Lower leg skin (tissue), 4 donors: ENCODE data around the gene KPNA1. TPM values are rescaled to one million over a fixed set of nuclear protein-coding genes. Genes with fewer than 3 reads are reported as not detected.

Source experiments
- DNase-seq, 2 donors: peaks; one replicate each; pipeline ENCODE4 v3.0.0-alpha.2; 2019; ENCODE audit warnings: low spot score in 2 of 2
- H3K4me3 ChIP-seq: fragments of 200-600 bp; sonication (generic); 2 replicates; pipeline ENCODE4 v1.5.1; 2017; ENCODE audit warnings: mild to moderate bottlenecking, low read depth; ENCODE audit not compliant: poor library complexity, severe bottlenecking
- CTCF ChIP-seq, 3 donors: fragments of 450-650 bp; IDR thresholded peaks; one replicate each; pipeline ENCODE4 v1.5.1; 2016; ENCODE audit warnings: antibody characterized with exemption in 3 of 3, mild to moderate bottlenecking in 3 of 3, moderate library complexity in 2 of 3
- POLR2A ChIP-seq, 2 donors: fragments of 450-650 bp; IDR thresholded peaks; one replicate each; pipeline ENCODE4 v1.6.1; 2016 to 2017; ENCODE audit warnings: antibody characterized with exemption in 2 of 2, mild to moderate bottlenecking in 1 of 2, moderate library complexity in 1 of 2
- WGBS, 2 donors: methylation state at CpG; one replicate each; pipeline ENCODE4 v1.1.5; 2018; 5-methylcytosine and 5-hydroxymethylcytosine counted together
- intact Hi-C: fragments of 100-400 bp; cut with DNase I; formaldehyde crosslinking; loops from one replicate; pipeline ENCODE4 v1.15.0; 2023; ENCODE audit warnings: low total_unique reads
- total RNA-seq, 4 donors: library from RNA; depleted of rRNA; stranded (reverse); fragments of >200 nt; gene quantifications; one replicate each; pipeline ENCODE4 v1.1.0, GENCODE V29; 2016

The KPNA1 gene
- total RNA-seq, 4 donors from 2014 or later = 21.4 to 41.3 (median 27.6) TPM

- WGBS, 2 donors = 90 to 100% methylated on average over 1 of the region's 1 CpG
- intact Hi-C loops = no loop called here
- no peak overlapping the region for H3K4me3 ChIP-seq
- no peak for TF ChIP-seq POLR2A (IDR thresholded peaks at IDR 0.05)
- TF ChIP-seq CTCF (IDR thresholded peaks at IDR 0.05) = no peak
- no peak for DNase-seq
Observed at GRCh38 chr3:122397201-122397600, 117.5 kb downstream of the KPNA1 start.

GRCh38 chr3:122396511-122396910, 118.2 kb downstream of the KPNA1 start:
- DNase-seq = no peak
- intact Hi-C loops = no loop called here
- H3K4me3 ChIP-seq = no peak overlapping the region
- TF ChIP-seq POLR2A (IDR thresholded peaks at IDR 0.05) = no peak

GRCh38 chr3:122395582-122395981, 119.2 kb downstream of the KPNA1 start:
- DNase-seq = no peak
- TF ChIP-seq CTCF (IDR thresholded peaks at IDR 0.05) (no peak), POLR2A (IDR thresholded peaks at IDR 0.05) (no peak)
- no peak overlapping the region for H3K4me3 ChIP-seq
- WGBS, 2 donors = 57% methylated on average over 3 of the region's 3 CpGs
- intact Hi-C loops = no loop called here

- intact Hi-C loops = no loop called here
- TF ChIP-seq CTCF (IDR thresholded peaks at IDR 0.05) = no peak
- TF ChIP-seq POLR2A (IDR thresholded peaks at IDR 0.05) = no peak
- no peak for DNase-seq
- 57 to 69% methylated on average over 1 of the region's 1 CpG for WGBS, 2 donors
- no peak overlapping the region for H3K4me3 ChIP-seq
Observed at GRCh38 chr3:122394173-122394572, 120.6 kb downstream of the KPNA1 start.

GRCh38 chr3:122392868-122393844, 121.6 kb downstream of the KPNA1 start:
- no peak for DNase-seq
- TF ChIP-seq CTCF (IDR thresholded peaks at IDR 0.05) (no peak), POLR2A (IDR thresholded peaks at IDR 0.05) (no peak)
- 39 to 47% methylated on average over 2 of the region's 2 CpGs for WGBS, 2 donors
- intact Hi-C loops = no loop called here
- H3K4me3 ChIP-seq = no peak overlapping the region

- intact Hi-C loops = no loop called here
- 61 to 89% methylated on average over 2 of the region's 2 CpGs for WGBS, 2 donors
Observed at GRCh38 chr3:122391681-122392446, 122.9 kb downstream of the KPNA1 start.

More at GRCh38 chr3:122391681-122392446, 122.9 kb downstream of the KPNA1 start:
- H3K4me3 ChIP-seq = no peak overlapping the region
- DNase-seq = no peak
- TF ChIP-seq POLR2A (IDR thresholded peaks at IDR 0.05) = no peak
- no peak for TF ChIP-seq CTCF (IDR thresholded peaks at IDR 0.05)
